Panc1 (cell line): Measurements from ENCODE around the gene MRPL20.

Source experiments
- POLR2AphosphoS5 ChIP-seq: IDR thresholded peaks from 2 replicates; pipeline ENCODE4 v1.6.1; 2012; ENCODE audit warnings: mild to moderate bottlenecking, low read depth, low read length, moderate library complexity
- SIN3A ChIP-seq: IDR thresholded peaks from 2 replicates; pipeline ENCODE4 v1.6.1; 2012; ENCODE audit warnings: low read depth, mild to moderate bottlenecking, low read length, moderate library complexity, borderline replicate concordance; ENCODE audit not compliant: insufficient read depth
- TCF7L2 ChIP-seq: IDR thresholded peaks from 2 replicates; pipeline ENCODE4 v1.6.1; 2011; ENCODE audit warnings: mild to moderate bottlenecking, low read depth, low read length, inconsistent platforms
- TF ChIP-seq, protein P1 (sequence below): fragments of 450-650 bp; IDR thresholded peaks from 2 replicates; pipeline ENCODE4 v1.5.1; 2017; ENCODE audit warnings: mild to moderate bottlenecking

DNA sequence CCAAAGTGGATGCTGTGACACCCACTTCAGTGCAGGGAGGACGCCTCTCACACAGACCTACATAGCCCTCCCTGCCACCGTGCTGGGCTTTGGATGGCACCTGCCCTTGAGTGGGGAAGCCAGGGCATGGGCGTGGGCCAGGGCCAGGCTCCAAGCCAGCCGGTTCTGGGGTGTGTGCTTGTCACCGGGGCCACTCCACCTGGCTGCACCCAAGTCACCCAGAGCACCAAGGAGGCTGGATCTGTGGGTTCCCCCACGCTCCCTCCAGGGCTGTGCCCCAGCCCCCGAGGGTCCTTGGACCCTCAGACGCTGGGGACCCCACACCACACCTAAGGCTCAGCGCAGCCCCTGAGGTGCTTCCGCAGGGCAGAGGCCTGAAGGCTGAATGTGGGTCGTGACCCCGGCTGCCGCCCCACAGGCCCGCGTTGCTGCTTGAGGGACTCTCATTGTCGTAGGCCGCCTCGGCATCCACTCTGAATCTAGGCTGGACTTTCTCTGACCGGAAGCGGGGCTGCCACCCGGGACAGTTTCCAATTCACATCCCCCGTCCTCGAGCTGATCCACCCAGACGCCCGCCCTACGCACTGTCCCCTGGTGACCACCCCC lies 50.2 kb downstream of the MRPL20 start:
- TF ChIP-seq, protein P1, sequence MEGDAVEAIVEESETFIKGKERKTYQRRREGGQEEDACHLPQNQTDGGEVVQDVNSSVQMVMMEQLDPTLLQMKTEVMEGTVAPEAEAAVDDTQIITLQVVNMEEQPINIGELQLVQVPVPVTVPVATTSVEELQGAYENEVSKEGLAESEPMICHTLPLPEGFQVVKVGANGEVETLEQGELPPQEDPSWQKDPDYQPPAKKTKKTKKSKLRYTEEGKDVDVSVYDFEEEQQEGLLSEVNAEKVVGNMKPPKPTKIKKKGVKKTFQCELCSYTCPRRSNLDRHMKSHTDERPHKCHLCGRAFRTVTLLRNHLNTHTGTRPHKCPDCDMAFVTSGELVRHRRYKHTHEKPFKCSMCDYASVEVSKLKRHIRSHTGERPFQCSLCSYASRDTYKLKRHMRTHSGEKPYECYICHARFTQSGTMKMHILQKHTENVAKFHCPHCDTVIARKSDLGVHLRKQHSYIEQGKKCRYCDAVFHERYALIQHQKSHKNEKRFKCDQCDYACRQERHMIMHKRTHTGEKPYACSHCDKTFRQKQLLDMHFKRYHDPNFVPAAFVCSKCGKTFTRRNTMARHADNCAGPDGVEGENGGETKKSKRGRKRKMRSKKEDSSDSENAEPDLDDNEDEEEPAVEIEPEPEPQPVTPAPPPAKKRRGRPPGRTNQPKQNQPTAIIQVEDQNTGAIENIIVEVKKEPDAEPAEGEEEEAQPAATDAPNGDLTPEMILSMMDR: no peak
- TF ChIP-seq SIN3A: no peak
- TF ChIP-seq POLR2AphosphoS5: no peak
- no peak for TF ChIP-seq TCF7L2
